ENCODE data around the gene CAMTA2. TPM values are rescaled to one million over a fixed set of nuclear protein-coding genes. Genes with fewer than 3 reads are reported as not detected.
A peak's percentile ranks its signal among the peaks of the same experiment; 100 is the strongest.

Gene CAMTA2
- total RNA-seq, 2 donors from 2014 or later, result 51.0 to 87.9 TPM

DNA sequence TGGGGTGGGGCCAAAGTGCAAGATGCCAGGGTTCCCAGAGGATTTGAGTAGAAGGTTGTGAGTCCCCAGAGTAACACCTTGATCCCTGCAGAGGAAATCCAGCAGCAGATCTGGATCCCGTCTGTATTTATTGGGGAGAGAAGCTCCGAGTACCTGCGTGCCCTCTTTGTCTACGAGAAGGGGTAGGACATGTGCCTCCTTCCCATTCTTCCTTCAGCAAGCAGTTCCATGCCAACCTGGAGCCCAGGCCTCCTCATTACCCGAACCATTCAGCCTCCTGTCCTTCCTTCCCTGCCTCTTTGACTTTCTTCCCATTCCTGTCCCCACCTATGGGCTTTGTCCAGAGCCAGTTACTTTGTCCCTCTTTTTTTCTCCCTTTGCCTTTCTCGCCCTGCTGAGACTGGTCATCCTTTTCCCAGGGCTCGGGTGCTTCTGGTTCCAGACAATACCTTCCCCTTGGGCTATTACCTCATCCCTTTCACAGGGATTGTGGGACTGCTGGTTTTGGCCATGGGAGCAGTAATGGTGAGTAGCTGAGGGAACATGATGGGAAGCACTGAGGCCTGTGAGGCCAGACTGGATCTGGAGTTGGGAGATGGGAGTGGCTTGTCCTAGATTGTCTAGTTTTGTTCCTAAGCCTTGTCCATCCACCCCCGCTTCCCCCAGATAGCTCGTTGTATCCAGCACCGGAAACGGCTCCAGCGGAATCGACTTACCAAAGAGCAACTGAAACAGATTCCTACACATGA, 44.5 kb downstream of the CAMTA2 start:
- Mint-ChIP-seq H3K27ac (peak overlapping the region; percentile 95 to 96), H3K36me3 (peaks cover 53% of the 10 kb centered on the region), H3K9me3 (no peaks in the 10 kb centered on the region), H3K27me3 (no peaks in the 10 kb centered on the region), H3K4me3 (peak overlapping the region; percentile 100), H3K4me1 (ENCODE audit: low read depth in 2 of 2) (peaks cover 68 to 81% of the 10 kb centered on the region in 2 donors)
- DNase-seq (ENCODE audit: low spot score) (no peak), ATAC-seq (no peak)

DNA sequence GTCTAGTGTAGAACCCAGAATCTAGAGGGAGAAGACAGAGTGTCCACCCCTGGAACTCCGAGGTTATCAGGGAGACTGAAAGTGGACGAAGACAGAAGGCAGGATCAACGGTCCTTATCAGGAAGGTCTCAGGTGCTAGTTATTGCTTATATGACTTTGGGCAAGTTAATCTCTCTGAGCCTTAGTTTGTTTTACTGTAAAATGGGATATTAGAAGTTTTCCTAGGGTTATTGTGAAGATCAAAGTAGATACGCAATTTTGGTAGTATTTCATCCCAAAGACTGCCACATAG, 46.2 kb downstream of the CAMTA2 start:
- H3K27ac Mint-ChIP-seq, result peak overlapping the region; percentile 95 to 96
- peak overlapping the region; percentile 100 for H3K4me3 Mint-ChIP-seq
- peaks cover 44% of the 10 kb centered on the region for H3K36me3 Mint-ChIP-seq
- H3K9me3 Mint-ChIP-seq, result no peaks in the 10 kb centered on the region
- peaks cover 67 to 74% of the 10 kb centered on the region in 2 donors for H3K4me1 Mint-ChIP-seq (ENCODE audit: low read depth in 2 of 2)
- no peaks in the 10 kb centered on the region for H3K27me3 Mint-ChIP-seq
- DNase-seq (ENCODE audit: low spot score), result no peak
- no peak for ATAC-seq

DNA sequence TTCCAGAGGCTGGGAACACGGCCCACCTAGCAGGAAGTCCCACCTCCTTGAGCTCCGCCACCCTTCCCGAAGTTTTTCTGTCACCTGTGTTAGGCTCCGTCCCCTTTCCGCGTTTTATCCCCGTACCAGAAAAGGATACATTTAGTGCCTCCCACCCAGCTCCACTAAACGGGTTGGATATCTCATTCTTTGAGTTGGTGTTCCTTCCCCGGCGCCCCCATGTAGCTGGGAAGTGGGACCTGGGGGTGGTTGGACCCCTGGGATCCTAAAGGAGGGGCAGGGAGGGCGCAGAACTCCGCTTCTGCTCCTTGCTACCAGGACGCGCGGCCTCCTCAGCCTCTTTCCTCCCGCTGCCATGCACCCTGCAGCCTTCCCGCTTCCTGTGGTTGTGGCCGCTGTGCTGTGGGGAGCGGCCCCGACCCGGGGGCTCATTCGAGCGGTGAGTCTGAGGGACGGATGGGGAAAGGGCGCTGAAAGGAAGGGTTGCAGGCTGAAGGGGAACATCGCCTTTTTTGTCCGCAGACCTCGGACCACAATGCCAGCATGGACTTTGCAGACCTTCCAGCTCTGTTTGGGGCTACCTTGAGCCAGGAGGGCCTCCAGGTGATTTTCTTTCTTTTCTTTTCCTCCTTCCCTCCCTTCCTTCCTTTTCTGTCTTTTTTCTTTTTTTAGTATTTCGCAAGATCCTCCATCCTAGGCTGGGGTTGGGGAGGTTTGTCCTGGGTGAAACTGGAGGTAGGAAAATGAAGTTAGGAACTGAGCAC, 46.7 kb downstream of the CAMTA2 start:
- Mint-ChIP-seq H3K27me3 (no peaks in the 10 kb centered on the region), H3K36me3 (peaks cover 39% of the 10 kb centered on the region), H3K4me3 (peak overlapping the region; percentile 100), H3K4me1 (ENCODE audit: low read depth in 2 of 2) (peaks cover 68 to 76% of the 10 kb centered on the region in 2 donors), H3K27ac (peak overlapping the region; percentile 95 to 96), H3K9me3 (no peaks in the 10 kb centered on the region)
- ATAC-seq (peak in 1 of 2 donors; percentile 17), DNase-seq (ENCODE audit: low spot score) (peak; percentile 74)

DNA sequence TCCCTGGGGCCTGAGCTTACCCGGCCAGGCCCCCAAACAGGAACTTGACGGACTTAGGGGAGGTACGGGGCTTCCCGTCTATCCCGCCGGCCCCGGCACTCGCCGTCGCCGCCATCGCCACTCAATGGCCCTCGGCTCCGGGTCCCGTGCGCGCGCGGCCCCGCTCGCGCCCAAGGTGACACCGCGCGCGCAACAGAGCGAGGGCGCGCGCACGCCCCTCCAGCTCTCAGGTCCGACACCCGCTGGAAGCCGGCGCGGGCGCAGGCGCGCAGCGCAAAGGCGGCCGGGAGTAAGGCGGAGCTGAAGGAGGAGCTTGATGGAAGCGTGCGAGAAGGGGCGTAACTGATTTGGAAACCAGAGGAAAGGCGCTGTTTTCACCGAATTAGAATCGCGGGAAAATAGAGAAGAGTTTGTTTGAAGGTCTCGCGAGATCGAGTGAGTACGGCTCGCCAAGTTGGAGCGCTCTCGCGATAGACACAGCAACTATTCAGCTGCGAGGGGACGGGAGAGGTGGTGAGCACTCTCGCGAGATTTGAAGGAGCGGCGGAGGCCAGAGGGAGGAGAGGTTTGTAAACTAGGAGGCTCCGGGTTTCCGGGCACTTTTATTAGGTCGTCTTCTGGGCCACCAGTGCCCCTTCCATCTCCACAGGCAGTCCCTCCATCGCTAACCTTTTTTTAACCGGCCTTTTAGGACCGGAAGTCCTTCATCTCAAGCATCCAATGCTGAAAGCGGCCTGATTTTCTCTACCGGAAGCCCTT, 47.5 kb downstream of the CAMTA2 start, which contains the start of the genes RNF167 and SLC25A11:
Gene RNF167 (plus strand): TSS at position 473 of the 759 bp plus-strand sequence. CDS start 642 bp downstream, outside the sequence.
Gene SLC25A11 (minus strand): TSS at position 251 of the 759 bp plus-strand sequence. CDS start 136 bp downstream, at position 115.
- peak; percentile 98 for DNase-seq (ENCODE audit: low spot score)
- no peaks in the 10 kb centered on the region for H3K9me3 Mint-ChIP-seq
- no peaks in the 10 kb centered on the region for H3K27me3 Mint-ChIP-seq
- peaks cover 62 to 70% of the 10 kb centered on the region in 2 donors for H3K4me1 Mint-ChIP-seq (ENCODE audit: low read depth in 2 of 2)
- peak within 1 kb of the TSS; percentile 100 for H3K4me3 Mint-ChIP-seq
- H3K36me3 Mint-ChIP-seq, result peaks cover 31% of the 10 kb centered on the region
- H3K27ac Mint-ChIP-seq, result peak within 1 kb of the TSS; percentile 95 to 96
- ATAC-seq, result peak; percentile 91 to 94

DNA sequence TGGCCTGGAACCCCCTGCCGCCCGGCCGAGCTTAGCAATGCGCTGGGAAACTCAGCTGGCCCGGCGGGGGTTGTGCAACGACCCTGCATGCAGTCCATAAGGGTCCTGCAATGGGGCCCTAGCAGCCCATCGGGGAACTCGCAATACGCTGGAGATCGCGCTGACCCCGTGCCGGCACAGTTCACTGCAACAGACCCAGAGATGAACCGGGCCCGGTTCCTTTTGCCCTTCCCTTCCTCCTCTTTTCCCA, 48.0 kb downstream of the CAMTA2 start:
- peaks cover 60 to 68% of the 10 kb centered on the region in 2 donors for H3K4me1 Mint-ChIP-seq (ENCODE audit: low read depth in 2 of 2)
- H3K9me3 Mint-ChIP-seq, result no peaks in the 10 kb centered on the region
- DNase-seq (ENCODE audit: low spot score) (no peak), ATAC-seq (peak in 1 of 2 donors; percentile 4)
- peaks cover 28% of the 10 kb centered on the region for H3K36me3 Mint-ChIP-seq
- peak overlapping the region; percentile 76 to 96 for H3K27ac Mint-ChIP-seq
- peak overlapping the region; percentile 100 for H3K4me3 Mint-ChIP-seq
- H3K27me3 Mint-ChIP-seq, result no peaks in the 10 kb centered on the region

DNA sequence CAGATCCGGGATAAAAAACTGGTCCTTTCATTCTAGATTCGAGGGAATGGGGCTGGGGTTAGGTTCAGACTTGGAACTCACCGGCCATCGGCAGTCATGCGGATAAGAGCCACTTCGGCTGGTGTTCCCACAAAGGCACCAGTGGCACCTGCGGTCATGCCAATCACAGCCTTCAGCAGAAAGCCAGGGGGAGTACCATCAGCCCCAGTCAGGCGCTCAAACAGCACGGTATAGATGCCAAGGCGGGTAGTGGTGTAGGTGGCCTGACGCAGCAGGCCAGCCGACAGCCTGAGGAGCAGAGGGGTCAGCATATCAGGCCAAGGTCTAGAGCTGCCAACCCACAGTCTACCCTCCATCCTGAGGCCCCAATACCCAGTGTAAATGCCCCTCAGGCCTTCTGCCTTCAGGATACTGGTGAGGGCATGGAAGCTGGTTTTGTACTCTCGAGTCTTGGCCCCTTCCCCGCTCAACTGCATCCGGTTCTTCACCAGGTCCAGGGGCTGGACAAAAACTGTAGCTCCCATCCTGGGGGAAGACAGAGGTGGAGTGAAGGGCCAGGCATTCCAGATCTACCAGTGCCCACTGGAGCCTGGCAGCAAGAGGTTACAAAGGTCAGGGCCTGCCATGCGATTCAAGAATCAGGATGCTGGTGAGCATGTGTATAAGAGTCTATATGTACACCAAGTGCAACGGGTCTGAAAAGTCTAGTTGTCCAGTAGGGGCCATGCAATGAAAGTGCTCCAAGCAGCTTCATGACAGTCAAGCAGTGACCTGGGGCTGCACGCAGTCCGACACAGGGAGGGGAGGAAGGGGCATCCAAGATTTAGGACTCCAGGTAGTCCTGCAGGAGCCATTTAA, 48.6 kb downstream of the CAMTA2 start:
- peak overlapping the region; percentile 100 for H3K4me3 Mint-ChIP-seq
- H3K27ac Mint-ChIP-seq, result peak overlapping the region; percentile 76 to 96
- peaks cover 60 to 68% of the 10 kb centered on the region in 2 donors for H3K4me1 Mint-ChIP-seq (ENCODE audit: low read depth in 2 of 2)
- peaks cover 22% of the 10 kb centered on the region for H3K36me3 Mint-ChIP-seq
- DNase-seq (ENCODE audit: low spot score) (no peak), ATAC-seq (no peak)
- no peaks in the 10 kb centered on the region for H3K9me3 Mint-ChIP-seq
- peaks cover 0 to 1% of the 10 kb centered on the region in 2 donors for H3K27me3 Mint-ChIP-seq

DNA sequence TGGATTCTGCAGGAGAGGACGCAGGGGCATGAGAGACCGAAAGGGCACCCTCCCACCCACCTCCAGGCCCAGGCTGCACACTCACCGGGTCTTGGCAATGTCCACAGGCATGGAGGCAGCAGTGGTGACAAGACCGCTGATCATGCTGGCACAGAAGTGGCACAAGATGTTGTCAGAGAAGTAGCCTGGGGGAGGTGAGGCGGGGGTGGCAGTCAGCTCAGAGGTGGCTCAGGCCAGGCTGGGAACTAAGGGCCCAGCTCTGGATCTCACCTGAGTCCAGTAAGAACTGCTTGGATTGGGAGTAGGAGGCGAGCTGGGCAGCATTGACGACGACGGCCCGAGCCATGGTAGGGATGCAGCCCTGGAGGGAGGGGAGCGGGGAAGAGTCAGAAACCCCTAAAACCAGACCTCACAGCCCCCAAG, 49.4 kb downstream of the CAMTA2 start:
- Mint-ChIP-seq H3K9me3 (no peaks in the 10 kb centered on the region), H3K4me1 (ENCODE audit: low read depth in 2 of 2) (peaks cover 60 to 68% of the 10 kb centered on the region in 2 donors), H3K4me3 (peak overlapping the region; percentile 100), H3K36me3 (peaks cover 19% of the 10 kb centered on the region), H3K27ac (peak overlapping the region; percentile 76 to 96), H3K27me3 (peaks cover 0 to 2% of the 10 kb centered on the region in 2 donors)
- DNase-seq (ENCODE audit: low spot score), result no peak
- no peak for ATAC-seq

DNA sequence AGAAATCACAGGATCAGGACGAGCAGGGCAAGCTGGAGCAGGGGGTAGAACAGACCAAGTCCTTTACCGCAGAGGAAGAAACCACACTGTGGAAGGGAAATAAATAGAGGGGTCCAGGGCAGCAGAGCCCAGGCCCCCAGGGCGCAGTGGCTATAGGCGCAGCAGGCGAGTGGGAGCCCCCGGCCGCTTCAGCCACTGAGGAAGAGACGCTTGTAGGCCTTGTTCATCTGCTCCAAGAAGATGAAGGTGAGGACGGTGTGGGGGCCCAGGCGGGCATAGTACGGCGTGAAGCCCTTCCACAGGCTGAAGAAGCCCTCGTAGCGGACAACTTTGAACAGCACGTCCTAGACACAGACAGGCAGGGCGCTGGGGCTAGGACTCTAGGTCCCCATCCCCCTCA, 49.9 kb downstream of the CAMTA2 start:
- Mint-ChIP-seq H3K4me3 (peak overlapping the region; percentile 13), H3K36me3 (peaks cover 16% of the 10 kb centered on the region), H3K4me1 (ENCODE audit: low read depth in 2 of 2) (peaks cover 60 to 63% of the 10 kb centered on the region in 2 donors), H3K9me3 (no peaks in the 10 kb centered on the region), H3K27me3 (peaks cover 0 to 2% of the 10 kb centered on the region in 2 donors), H3K27ac (no peak overlapping the region)
- no peak for DNase-seq (ENCODE audit: low spot score)
- ATAC-seq, result no peak

DNA sequence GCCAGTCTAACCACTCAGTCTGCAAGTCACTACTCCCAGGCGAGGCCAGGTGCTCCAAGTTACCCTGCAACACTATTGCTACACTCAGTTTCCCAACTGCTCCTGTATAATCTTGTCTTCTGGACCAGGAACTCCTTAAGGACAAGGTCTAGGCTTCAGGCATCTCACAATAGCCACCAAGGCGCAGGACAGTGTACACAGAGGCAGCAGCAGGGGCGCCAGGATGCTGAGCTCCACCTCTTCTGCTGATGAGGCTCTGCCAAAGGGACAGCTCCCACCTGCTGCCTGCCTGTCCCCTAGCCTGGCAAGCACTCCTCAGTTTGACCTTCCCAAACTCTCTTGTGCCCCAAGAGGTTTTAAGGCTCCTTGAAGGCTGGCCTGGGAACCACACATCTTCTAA, 51.0 kb downstream of the CAMTA2 start:
- H3K36me3 Mint-ChIP-seq, result peaks cover 9% of the 10 kb centered on the region
- DNase-seq (ENCODE audit: low spot score) (no peak), ATAC-seq (no peak)
- H3K27me3 Mint-ChIP-seq, result peaks cover 0 to 2% of the 10 kb centered on the region in 2 donors
- H3K9me3 Mint-ChIP-seq, result no peaks in the 10 kb centered on the region
- peak overlapping the region in 1 of 2 donors; percentile 53 for H3K27ac Mint-ChIP-seq
- H3K4me3 Mint-ChIP-seq, result no peak overlapping the region
- H3K4me1 Mint-ChIP-seq (ENCODE audit: low read depth in 2 of 2), result peaks cover 52 to 57% of the 10 kb centered on the region in 2 donors

DNA sequence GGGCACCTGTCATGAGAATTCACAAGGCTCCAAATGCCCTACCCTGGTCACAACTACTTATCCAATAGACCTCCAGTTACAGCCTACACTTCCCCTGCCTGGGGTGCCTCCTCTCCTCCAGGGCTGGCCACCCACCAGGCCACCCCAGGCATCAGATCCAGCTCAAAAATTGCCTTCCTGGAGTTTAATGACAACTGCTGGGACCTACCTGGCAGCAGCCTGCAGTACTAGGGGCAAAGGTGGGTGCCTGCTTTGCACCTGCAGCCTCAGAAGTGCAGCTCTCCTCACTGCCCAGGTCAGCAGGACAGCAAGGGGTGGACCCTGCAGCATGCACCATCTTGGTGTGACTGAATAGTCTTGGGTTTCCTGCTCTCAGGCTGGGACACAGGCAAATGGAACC, 51.8 kb downstream of the CAMTA2 start:
- Mint-ChIP-seq H3K27ac (peak overlapping the region in 1 of 2 donors; percentile 53), H3K36me3 (peaks cover 1% of the 10 kb centered on the region), H3K9me3 (no peaks in the 10 kb centered on the region), H3K4me3 (no peak overlapping the region), H3K27me3 (peaks cover 0 to 2% of the 10 kb centered on the region in 2 donors), H3K4me1 (ENCODE audit: low read depth in 2 of 2) (peaks cover 44 to 55% of the 10 kb centered on the region in 2 donors)
- DNase-seq (ENCODE audit: low spot score), result no peak
- no peak for ATAC-seq

DNA sequence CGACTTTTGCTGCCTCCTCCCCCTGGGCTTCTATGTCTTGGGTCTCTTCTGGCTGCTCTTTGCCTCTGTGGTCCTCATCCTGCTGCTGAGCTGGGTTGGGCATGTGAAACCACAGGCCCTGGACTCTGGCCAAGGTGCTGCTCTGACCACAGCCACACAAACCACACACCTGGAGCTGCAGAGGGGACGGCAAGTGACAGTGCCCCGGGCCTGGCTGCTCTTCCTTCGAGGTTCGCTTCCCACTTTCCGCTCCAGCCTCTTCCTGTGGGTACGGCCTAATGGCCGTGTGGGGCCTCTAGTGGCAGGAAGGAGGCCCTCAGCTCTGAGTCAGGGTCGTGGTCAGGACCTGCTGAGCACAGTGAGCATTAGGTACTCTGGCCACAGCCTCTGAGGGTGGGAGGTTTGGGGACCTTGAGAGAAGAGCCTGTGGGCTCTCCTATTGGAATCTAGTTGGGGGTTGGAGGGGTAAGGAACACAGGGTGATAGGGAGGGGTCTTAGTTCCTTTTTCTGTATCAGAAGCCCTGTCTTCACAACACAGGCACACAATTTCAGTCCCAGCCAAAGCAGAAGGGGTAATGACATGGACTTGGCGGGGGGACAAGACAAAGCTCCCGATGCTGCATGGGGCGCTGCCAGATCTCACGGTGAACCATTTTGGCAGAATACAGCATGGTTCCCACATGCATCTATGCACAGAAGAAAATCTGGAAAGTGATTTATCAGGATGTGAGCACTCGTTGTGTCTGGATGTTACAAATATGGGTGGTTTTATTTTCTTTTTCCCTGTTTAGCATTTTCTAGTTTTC, 53.1 kb downstream of the CAMTA2 start:
- DNase-seq (ENCODE audit: low spot score) (no peak), ATAC-seq (peak; percentile 58 to 60)
- H3K27me3 Mint-ChIP-seq, result peaks cover 0 to 2% of the 10 kb centered on the region in 2 donors
- H3K9me3 Mint-ChIP-seq, result no peaks in the 10 kb centered on the region
- peak overlapping the region; percentile 49 to 88 for H3K27ac Mint-ChIP-seq
- peak overlapping the region; percentile 47 for H3K4me3 Mint-ChIP-seq
- H3K4me1 Mint-ChIP-seq (ENCODE audit: low read depth in 2 of 2), result peaks cover 37 to 55% of the 10 kb centered on the region in 2 donors
- H3K36me3 Mint-ChIP-seq, result no peaks in the 10 kb centered on the region

DNA sequence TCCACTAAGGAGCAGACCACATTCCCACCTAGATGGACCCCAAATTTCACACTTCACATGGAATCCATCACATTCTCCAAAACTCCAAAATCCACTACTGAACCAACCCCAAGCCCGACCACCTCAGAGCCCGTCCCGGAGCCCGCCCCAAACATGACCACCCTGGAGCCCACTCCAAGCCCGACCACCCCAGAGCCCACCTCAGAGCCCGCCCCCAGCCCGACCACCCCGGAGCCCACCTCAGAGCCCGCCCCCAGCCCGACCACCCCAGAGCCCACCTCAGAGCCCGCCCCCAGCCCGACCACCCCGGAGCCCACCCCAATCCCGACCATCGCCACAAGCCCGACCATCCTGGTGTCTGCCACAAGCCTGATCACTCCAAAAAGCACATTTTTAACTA, 53.8 kb downstream of the CAMTA2 start:
- Mint-ChIP-seq H3K27me3 (peaks cover 0 to 2% of the 10 kb centered on the region in 2 donors), H3K4me3 (peak overlapping the region; percentile 47), H3K27ac (peak overlapping the region; percentile 49 to 88), H3K9me3 (no peaks in the 10 kb centered on the region), H3K4me1 (ENCODE audit: low read depth in 2 of 2) (peaks cover 31 to 51% of the 10 kb centered on the region in 2 donors), H3K36me3 (no peaks in the 10 kb centered on the region)
- DNase-seq (ENCODE audit: low spot score) (no peak), ATAC-seq (no peak)

Measured in natural killer cell treated with Interleukin-12 subunit alpha and Interleukin-12 subunit beta and Interleukin-15 and Interleukin-18, amount 100 ng/mL, for 72 hours (primary cell).